Left lung (tissue), 10 donors: ENCODE measurements around the gene HNF4A. TPM values are rescaled to one million over a fixed set of nuclear protein-coding genes. Genes with fewer than 3 reads are reported as not detected.

ENCODE experiments used
- ATAC-seq: fragments of 200-7000 bp; cut with Tn5 transposase; one replicate; pipeline ENCODE4 v1.9.1; 2020; ENCODE audit warnings: moderate library complexity
- DNase-seq, 4 donors: peaks; one replicate each; pipeline ENCODE4 v3.0.0-alpha.2; 2013 to 2020
- H3K27ac ChIP-seq, 2 donors: fragments of 200-600 bp; sonication (generic) in 1 of 2; one replicate each; pipeline versions ENCODE4 v1.5.0 to v1.8.0; 2020 to 2021
- H3K27me3 ChIP-seq, 2 donors: fragments of 200-600 bp; sonication (generic) in 1 of 2; one replicate each; pipeline versions ENCODE4 v1.5.0 to v1.8.0; 2020 to 2021
- H3K36me3 ChIP-seq, 2 donors: fragments of 200-600 bp; sonication (generic) in 1 of 2; one replicate each; pipeline versions ENCODE4 v1.5.0 to v1.8.0; 2020 to 2021
- H3K4me1 ChIP-seq, 2 donors: fragments of 200-600 bp; one replicate each; pipeline ENCODE4 v1.8.0; 2021
- H3K4me3 ChIP-seq, 2 donors: fragments of 200-600 bp; sonication (generic) in 1 of 2; one replicate each; pipeline versions ENCODE4 v1.5.0 to v1.8.0; 2020 to 2021; ENCODE audit warnings: mild to moderate bottlenecking in 1 of 2
- H3K9me3 ChIP-seq, 2 donors: fragments of 200-600 bp; sonication (generic) in 1 of 2; one replicate each; pipeline versions ENCODE4 v1.5.0 to v1.8.0; 2020 to 2021
- CTCF ChIP-seq, 2 donors: fragments of 200-600 bp; sonication (generic) in 1 of 2; IDR thresholded peaks; one replicate each; pipeline versions ENCODE4 v1.5.0 to v1.8.0; 2021; ENCODE audit warnings: antibody characterized with exemption in 2 of 2
- intact Hi-C, 2 donors: fragments of 100-400 bp; cut with DNase I; formaldehyde crosslinking; loops; one replicate each; pipeline versions ENCODE4 v1.11.2 to v1.14.2; 2022
- polyA plus RNA-seq, 6 donors: library from polyadenylated mRNA; unstranded; fragments of 120-200 nt; gene quantifications; one replicate each; pipeline ENCODE4 v1.2.1, GENCODE V29; 2013; ENCODE audit not compliant: insufficient read length in 6 of 6
- total RNA-seq, 2 donors: library from RNA; stranded (reverse); fragmentation: NEBNext Ultra II Directional; extraction: Animal tissue kit (Norgen Biotek cat#: 25700); gene quantifications; one replicate each; pipeline ENCODE4 v1.2.1, GENCODE V29; 2021
- donor health status: DM: no; HTN: yes; CAD: no.
- donor health status: DM: no; HTN: no; CAD: no.

HNF4A gene
- total and polyA plus RNA-seq, 8 donors = 0.21 to 3.5 (median 0.96) TPM

GRCh38 chr20:44439318-44439717, 83.8 kb downstream of the HNF4A start:
- Histone ChIP-seq H3K27ac (no peak overlapping the region), H3K9me3 (no peaks in the 10 kb centered on the region), H3K4me1 (no peaks in the 10 kb centered on the region), H3K27me3 (peaks cover 0 to 3% of the 10 kb centered on the region in 2 donors), H3K4me3 (no peak overlapping the region), H3K36me3 (no peaks in the 10 kb centered on the region)
- ATAC-seq (no peak), DNase-seq (no peak)
- TF ChIP-seq CTCF (IDR thresholded peaks at IDR 0.05) = no peak
- intact Hi-C loops = no loop called here

GRCh38 chr20:44442298-44443070, 87.0 kb downstream of the HNF4A start:
- Histone ChIP-seq H3K27me3 (no peaks in the 10 kb centered on the region), H3K27ac (no peak overlapping the region), H3K4me1 (no peaks in the 10 kb centered on the region), H3K36me3 (no peaks in the 10 kb centered on the region), H3K9me3 (no peaks in the 10 kb centered on the region), H3K4me3 (no peak overlapping the region)
- no peak for TF ChIP-seq CTCF (IDR thresholded peaks at IDR 0.05)
- DNase-seq (no peak), ATAC-seq (peak; percentile 62)
- intact Hi-C loops = no loop called here

- H3K27me3 ChIP-seq = no peaks in the 10 kb centered on the region
- no peaks in the 10 kb centered on the region for H3K9me3 ChIP-seq
- no peak overlapping the region for H3K27ac ChIP-seq
- intact Hi-C loops = no loop called here
- DNase-seq (no peak), ATAC-seq (no peak)
- H3K4me1 ChIP-seq = no peaks in the 10 kb centered on the region
- no peaks in the 10 kb centered on the region for H3K36me3 ChIP-seq
- no peak for TF ChIP-seq CTCF (IDR thresholded peaks at IDR 0.05)
- no peak overlapping the region for H3K4me3 ChIP-seq
Measured at GRCh38 chr20:44445742-44446710, 90.5 kb downstream of the HNF4A start.

GRCh38 chr20:44447827-44448419, 92.4 kb downstream of the HNF4A start:
- ATAC-seq = no peak
- Histone ChIP-seq H3K4me1 (no peaks in the 10 kb centered on the region), H3K27ac (no peak overlapping the region), H3K36me3 (no peaks in the 10 kb centered on the region), H3K27me3 (no peaks in the 10 kb centered on the region), H3K9me3 (no peaks in the 10 kb centered on the region), H3K4me3 (no peak overlapping the region)
- intact Hi-C loops = no loop called here
- DNase-seq = no peak
- TF ChIP-seq CTCF (IDR thresholded peaks at IDR 0.05) = no peak
